CD4-positive, alpha-beta T cell treated with Interleukin-6 at 100 ng/mL for 8 hours (primary cell): ENCODE results near the gene SLAMF9.

Source experiments
- DNase-seq: peaks from one replicate; pipeline ENCODE4 v3.0.0-alpha.2; 2020; ENCODE audit warnings: mixed read lengths, low spot score

The SLAMF9 gene

DNA sequence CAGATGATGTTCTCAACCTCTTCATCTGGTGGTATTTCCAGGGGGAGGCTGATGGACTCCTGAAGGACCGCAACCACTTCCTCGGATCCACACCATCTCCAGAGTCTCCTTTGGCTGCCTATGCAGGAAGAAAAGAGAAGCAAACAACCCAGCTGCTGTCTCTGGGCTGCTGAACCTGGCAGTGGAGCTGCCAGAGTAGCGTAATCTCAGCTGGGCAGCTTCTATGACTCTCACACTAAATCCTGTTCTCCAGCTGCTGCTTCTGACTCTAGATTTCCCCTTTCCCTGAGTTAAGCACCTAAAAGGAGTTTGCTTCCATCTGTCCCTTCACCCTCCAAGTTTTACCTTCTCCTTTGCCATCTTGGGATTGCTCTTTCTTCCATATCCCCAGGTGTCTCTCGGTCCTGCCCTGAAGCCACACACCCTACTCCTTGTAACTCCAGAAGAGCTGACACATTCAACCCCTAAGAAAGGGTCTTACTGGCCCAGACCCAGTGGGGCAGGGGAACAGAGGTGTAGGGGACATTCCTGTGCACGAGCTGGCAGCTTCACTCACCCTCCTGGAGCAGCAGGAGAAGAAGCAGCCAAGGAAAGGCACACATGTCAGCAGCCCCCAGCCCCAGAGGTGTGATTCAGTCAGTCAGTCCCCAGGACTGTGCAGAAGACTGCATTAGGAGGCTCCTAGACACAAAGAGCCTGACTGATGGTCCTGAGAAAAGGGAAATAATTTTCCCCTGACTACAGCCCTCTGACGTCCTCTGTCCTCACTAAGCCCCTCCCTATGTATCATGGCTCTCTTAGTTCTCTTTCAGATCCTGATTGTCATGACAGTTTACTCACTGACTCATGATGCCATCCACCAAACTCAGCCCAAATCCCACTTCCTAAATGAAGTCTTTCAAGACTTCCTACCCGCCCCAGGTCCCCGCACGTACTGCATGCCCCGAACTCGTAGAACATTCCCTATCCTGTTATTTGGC lies at the start of gene SLAMF9:
Gene SLAMF9 (minus strand): TSS at position 702 of the 980 bp plus-strand sequence. CDS start 100 bp downstream, at position 602.
- no peak for DNase-seq

- DNase-seq = no peak
Observed at GRCh38 chr1:160001440-160001839, 47.4 kb upstream of the SLAMF9 start.

DNA sequence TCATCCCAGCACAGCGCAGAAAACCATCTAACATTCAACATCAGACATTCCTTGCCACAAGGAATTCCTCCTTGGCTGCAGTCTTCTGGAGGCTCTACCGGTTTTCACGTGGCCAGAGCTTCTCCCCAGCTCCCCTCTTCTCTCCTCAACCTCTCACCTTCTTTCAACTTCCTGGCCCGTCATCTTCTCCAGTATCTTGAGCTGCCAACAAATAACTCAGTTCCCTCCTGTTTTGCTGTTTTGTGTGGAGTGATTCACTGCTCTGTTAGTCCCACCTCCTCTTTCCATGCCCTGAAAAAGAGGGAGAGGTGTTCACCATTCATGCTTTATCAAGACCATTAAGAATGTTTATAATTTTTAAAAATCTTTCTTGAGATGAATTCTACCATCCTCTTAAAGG lies 45.2 kb upstream of the SLAMF9 start:
- DNase-seq = no peak

- no peak for DNase-seq
Observed at GRCh38 chr1:159996653-159997052, 42.6 kb upstream of the SLAMF9 start.

GRCh38 chr1:159994896-159995295 lies 40.9 kb upstream of the SLAMF9 start:
- DNase-seq = no peak

- no peak for DNase-seq
Observed at GRCh38 chr1:159993911-159994310, 39.9 kb upstream of the SLAMF9 start.

- no peak for DNase-seq
Observed at GRCh38 chr1:159992161-159992560, 38.1 kb upstream of the SLAMF9 start.

DNA sequence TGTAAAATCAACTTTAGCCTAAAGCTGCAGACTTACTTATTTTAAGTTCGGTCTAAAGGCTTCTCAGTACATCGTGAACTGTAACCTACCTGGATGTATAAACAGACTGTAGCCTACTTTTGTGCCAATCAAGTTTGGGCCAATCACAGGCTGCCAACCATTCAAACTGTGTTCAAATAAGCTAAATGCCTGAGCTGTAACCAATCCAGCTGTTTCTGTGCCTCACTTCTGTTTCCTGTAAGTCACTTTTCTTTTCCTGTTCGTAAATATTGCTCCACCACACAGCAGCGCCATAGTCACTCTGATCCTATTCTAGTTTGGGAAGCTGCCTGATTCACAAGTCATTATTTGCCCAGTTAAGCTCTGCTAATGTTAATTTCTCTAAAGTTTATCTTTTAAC lies 37.5 kb upstream of the SLAMF9 start:
- no peak for DNase-seq

DNA sequence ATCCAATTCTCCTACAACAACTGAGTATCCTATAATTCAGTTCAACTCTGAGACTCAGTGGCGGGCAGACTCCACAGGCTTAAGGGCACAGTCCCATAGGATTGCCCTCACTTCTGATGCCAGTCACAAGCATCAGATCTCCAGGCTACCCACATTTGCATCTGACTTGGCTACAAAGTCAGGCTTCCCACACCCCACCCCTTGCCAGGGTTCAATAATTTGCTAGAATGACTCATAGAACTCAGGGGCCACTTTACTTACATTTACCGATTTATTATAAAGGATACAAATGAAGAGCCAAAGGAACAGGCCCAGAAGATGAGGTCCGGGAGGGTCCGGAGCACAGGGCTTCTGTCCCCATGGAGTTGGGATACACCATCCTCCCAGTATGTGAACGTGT lies 36.0 kb upstream of the SLAMF9 start:
- no peak for DNase-seq

DNA sequence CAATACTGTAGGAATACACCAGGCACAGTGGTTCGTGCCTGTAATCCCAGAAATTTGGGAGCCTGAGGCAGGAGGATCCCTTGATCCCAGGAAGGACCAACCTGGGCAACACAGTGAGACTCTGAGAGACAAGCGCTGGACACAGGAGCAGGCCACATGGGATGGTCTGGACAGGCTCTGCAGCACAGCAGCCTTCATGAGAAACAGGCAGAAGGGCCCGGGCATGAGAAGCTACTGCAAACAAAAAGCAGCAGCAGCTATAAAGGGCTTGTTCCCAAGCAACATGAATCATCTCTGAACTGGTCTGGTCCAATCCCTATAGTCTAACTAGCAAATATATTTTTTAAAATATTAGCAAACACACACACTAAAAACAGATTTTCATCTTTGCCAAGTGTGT lies 35.5 kb upstream of the SLAMF9 start:
- DNase-seq = no peak

- DNase-seq = no peak
Observed at GRCh38 chr1:159988006-159988405, 34.0 kb upstream of the SLAMF9 start.

GRCh38 chr1:159987186-159987585 lies 33.1 kb upstream of the SLAMF9 start:
- no peak for DNase-seq

- no peak for DNase-seq
Observed at GRCh38 chr1:159986531-159986930, 32.5 kb upstream of the SLAMF9 start.

GRCh38 chr1:159986093-159986492 lies 32.1 kb upstream of the SLAMF9 start:
- no peak for DNase-seq

GRCh38 chr1:159985473-159985872 lies 31.4 kb upstream of the SLAMF9 start:
- DNase-seq = no peak

DNA sequence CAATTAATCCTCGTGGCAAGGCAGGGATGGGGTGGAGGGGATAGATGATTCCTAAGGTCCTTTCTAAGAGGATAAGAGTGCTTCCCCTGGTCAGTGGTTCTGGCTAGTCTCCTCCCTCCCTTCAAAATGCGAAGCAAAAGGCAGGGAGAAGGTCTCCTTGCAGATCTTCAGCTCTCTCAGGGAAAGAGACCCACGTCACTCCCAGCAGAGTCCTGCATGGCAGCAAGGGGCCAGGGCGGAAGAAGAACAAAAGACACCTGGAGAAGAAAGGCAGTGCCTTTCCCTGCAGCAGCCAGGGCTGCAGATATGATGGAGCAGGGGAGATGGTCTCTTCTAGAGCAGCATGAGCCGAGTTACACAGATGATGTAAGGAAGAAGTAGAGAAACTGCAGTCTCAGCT lies 29.6 kb upstream of the SLAMF9 start:
- no peak for DNase-seq

- DNase-seq = no peak
Observed at GRCh38 chr1:159982280-159982679, 28.2 kb upstream of the SLAMF9 start.

DNA sequence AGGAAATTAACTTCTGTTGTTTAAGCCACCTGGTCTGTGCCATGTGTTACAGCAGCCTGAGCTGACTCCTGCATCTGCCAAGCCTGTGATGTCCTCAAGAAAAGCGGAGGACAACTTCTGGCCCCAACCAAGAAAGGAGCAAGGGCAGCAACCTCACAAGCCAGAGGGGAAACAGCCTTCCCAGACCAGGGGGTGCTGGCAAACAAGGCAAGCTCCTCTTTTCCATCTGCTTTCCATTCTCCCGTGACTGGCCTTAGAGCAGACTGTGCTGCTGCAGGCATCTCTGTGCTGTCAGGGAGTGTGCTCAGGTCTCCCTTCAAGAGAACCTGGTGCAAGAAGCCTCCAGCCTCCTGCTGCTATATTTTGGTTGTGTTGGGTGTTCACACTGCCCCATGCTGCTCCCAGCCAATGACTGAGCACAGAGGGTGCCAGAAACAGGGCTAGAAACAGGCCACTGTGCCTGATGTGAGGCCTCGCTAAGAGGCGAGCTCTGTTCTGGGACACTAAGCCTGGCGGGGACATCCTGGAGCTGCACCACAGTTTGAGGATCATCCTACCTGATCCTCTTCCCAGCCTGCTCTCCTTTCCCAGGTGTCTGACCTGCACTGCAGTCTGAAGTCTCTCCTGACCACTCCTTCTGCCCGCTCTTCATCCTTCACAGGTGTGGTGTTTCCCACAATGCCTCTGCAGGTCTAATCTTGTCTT lies 27.5 kb upstream of the SLAMF9 start:
- DNase-seq = no peak

DNA sequence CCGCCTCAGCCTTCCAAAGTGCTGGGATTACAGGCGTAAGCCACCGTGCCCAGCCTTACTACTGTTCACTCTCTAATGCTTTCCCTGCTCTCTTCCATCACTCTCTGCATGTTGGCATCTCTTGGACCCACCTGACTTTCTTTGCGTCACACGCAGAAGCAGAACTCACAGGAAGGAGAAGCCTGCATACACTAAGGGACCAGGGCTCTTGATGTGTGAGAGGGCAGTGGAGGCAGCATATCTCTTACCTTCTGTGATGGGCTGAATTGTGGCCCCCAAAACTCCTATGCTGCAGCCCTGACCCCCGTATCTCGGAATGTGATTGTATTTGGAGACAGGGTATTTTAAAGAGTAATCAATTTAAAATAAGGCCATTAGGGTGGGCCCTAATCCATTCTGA lies 26.7 kb upstream of the SLAMF9 start:
- DNase-seq = no peak

GRCh38 chr1:159980076-159980475 lies 26.0 kb upstream of the SLAMF9 start:
- DNase-seq = no peak

DNA sequence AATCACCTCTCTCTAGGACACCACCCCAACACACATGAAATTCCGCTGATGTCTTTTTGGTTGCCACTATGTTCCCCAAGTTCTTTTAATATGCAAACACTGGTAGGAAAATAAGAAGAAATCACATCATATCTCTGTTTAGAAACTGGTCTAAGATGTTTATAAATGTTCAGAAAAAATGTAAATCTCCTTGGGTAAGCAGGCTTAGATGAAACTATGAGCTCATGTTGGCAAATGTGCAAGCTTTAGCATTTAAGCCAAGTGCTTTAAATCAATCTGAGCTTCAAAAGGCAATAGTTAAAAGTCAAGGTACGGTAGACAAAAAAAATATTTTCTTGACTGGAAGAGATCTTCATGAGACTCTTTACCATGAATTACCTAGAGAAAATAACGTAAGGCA lies 25.2 kb upstream of the SLAMF9 start:
- DNase-seq = no peak

DNA sequence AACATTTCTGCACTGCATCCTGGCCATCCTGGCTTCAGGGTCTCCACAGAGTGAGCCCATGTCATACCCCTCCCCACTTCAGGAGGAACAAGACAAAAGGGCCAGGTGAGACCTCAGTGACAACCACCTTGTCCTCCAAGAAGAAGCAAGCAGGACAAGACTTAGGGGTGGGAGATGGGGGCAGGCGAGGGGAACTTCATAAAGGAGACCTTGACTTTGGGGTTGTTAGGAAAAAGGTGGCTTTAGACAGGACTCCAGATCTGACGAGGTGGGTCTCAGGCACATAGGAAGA lies 24.0 kb upstream of the SLAMF9 start:
- no peak for DNase-seq

- DNase-seq = no peak
Observed at GRCh38 chr1:159977364-159978106, 23.5 kb upstream of the SLAMF9 start.
